HFF-Myc (cell line): ENCODE data around the gene PTPRN2.

Source experiments
- DNase-seq: peaks from one replicate; pipeline ENCODE4 v3.0.0-alpha.2; 2011; ENCODE audit warnings: low read depth; ENCODE audit errors: extremely low read depth
- H3K4me3 ChIP-seq: replicated peaks from 2 replicates; pipeline ENCODE4 v1.5.1; 2011; ENCODE audit warnings: low read depth, mild to moderate bottlenecking, control low read depth, low read length
- TF ChIP-seq, protein P1 (sequence below): IDR thresholded peaks from 2 replicates; pipeline ENCODE4 v1.5.1; 2012; ENCODE audit warnings: mild to moderate bottlenecking, low read depth, low read length, control low read depth; ENCODE audit errors: missing control alignments

The PTPRN2 gene

GRCh38 chr7:157611341-157611740, 976.3 kb downstream of the PTPRN2 start:
- TF ChIP-seq, protein P1, sequence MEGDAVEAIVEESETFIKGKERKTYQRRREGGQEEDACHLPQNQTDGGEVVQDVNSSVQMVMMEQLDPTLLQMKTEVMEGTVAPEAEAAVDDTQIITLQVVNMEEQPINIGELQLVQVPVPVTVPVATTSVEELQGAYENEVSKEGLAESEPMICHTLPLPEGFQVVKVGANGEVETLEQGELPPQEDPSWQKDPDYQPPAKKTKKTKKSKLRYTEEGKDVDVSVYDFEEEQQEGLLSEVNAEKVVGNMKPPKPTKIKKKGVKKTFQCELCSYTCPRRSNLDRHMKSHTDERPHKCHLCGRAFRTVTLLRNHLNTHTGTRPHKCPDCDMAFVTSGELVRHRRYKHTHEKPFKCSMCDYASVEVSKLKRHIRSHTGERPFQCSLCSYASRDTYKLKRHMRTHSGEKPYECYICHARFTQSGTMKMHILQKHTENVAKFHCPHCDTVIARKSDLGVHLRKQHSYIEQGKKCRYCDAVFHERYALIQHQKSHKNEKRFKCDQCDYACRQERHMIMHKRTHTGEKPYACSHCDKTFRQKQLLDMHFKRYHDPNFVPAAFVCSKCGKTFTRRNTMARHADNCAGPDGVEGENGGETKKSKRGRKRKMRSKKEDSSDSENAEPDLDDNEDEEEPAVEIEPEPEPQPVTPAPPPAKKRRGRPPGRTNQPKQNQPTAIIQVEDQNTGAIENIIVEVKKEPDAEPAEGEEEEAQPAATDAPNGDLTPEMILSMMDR: no peak

DNA sequence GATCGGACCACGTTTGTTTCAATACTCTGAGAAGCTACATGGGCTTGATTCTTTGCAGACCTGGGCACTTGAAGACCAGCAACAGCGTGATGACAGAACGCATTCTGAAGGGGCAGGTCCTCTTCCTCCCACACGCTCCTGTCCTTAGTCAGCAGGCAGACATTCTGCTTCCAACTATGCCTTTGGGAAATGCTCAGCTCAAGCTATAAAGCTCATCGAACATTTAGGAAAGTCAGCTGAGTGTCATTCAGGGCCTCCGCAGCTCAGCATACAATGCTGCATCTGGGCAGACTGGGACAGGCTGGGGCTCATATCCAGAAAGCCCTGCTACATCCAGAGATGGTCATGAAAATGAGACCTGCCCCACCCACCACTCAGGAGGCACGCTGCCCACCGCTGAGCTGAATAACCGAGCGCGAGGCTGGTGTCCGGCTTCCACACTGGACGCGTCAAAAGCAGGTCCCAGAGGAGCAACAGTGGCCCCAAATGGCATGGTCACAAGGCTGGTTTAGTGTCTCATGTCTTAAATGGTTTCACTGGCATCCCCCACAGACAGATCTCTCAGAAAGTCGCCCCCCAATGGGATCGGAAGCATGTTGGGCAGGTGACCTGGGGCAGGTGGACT, 976.8 kb downstream of the PTPRN2 start:
- TF ChIP-seq, protein P1: no peak
- DNase-seq: no peak
- H3K4me3 ChIP-seq: no peak overlapping the region

More at GRCh38 chr7:157611341-157611740, 976.3 kb downstream of the PTPRN2 start:
- no peak overlapping the region for H3K4me3 ChIP-seq
- DNase-seq: no peak

GRCh38 chr7:157609932-157610640, 977.5 kb downstream of the PTPRN2 start:
- no peak overlapping the region for H3K4me3 ChIP-seq
- TF ChIP-seq, protein P1: no peak
- no peak for DNase-seq

- DNase-seq: no peak
- H3K4me3 ChIP-seq: no peak overlapping the region
- TF ChIP-seq, protein P1: no peak
Observed at GRCh38 chr7:157609516-157609915, 978.1 kb downstream of the PTPRN2 start.

DNA sequence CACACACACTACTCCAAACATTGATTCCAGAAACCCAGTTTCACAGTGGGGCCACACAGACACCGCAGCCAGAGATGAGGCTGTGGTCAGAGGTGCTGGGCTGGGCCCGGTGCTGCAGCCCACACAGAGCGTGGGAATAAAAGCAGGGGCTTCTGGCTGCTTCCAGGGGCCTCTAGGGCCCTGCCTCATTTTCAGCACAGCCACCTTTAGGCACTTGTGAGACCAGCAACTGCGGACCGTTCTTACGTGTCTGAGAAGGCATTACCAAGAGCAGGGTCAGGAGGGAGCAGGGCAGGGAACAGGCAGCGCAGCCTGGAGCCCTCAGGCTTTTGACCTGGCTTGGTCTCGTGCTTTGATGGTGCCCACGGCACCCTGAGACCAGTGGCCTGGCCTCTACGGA, 980.4 kb downstream of the PTPRN2 start:
- no peak overlapping the region for H3K4me3 ChIP-seq
- no peak for DNase-seq
- TF ChIP-seq, protein P1: no peak

DNA sequence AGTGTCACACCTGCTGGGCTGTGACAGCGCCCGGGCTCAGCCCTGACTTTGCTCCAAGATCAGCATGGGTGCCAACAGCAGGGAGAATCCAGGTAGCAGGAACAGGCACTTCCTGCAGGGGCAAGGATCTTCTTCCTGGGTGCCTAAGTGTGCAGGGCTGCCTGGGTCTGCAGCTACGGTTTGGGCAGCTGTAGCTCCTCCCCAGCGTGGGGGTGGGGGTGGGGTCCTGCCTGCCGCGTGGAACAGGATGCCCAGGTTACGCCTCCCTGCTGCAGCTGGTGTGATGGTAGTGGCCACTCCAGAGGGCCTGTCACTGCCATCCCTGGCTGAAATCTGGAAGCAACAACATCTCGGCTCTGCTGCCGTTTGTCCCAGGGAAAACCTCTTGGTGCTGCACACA, 981.5 kb downstream of the PTPRN2 start:
- no peak for DNase-seq
- TF ChIP-seq, protein P1: no peak
- H3K4me3 ChIP-seq: no peak overlapping the region

- DNase-seq: no peak
- TF ChIP-seq, protein P1: no peak
- no peak overlapping the region for H3K4me3 ChIP-seq
Observed at GRCh38 chr7:157605638-157606037, 982.0 kb downstream of the PTPRN2 start.
